Activated naive CD4-positive, alpha-beta T cell (primary cell): ENCODE data around the gene RCOR3.
A peak's percentile ranks its signal among the peaks of the same experiment; 100 is the strongest.

Source experiments
- DNase-seq, 4 experiments: peaks; one replicate each; lab custom pipeline; 2025; lab: John Stamatoyannopoulos, UW

RCOR3 gene

DNA sequence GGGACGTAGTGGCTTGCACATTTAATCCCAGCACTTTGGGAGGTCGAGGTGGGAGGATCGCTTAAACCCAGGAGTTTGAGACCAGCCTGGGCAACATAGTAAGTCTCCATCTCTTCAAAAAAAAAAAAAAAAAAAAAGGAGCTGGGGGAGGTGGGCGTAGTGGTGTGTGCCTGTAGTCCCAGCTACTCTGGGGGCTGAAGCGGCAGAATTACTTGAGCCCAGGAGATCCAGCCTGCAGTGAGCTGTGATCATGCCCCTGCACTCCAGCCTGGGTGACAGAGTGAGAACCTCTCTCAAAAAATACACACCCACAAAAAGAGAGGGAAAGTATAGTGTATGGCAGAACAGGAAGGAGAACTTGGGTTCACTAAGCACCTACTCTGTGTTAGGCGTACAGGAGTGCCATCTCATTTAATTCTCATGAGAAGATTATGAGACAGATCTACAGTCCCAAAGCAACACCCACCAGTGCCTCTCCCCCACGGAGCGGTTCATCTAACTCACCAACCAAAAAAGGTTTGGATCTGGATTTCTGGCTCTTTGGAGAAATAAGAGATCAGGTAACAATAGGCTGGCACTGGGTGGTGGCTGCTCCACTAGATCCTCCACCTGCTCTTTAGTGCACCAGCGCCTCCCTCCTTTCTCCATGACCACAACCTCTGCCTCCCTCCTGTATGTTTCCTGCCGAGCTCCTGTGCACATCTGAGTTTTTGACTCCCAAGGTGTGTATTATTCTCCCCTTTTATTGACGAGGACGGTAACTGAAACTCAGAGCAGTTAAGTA, 66.0 kb downstream of the RCOR3 start:
- no peak for DNase-seq

- no peak for DNase-seq
Observed at GRCh38 chr1:211326140-211326527, 67.0 kb downstream of the RCOR3 start.

DNA sequence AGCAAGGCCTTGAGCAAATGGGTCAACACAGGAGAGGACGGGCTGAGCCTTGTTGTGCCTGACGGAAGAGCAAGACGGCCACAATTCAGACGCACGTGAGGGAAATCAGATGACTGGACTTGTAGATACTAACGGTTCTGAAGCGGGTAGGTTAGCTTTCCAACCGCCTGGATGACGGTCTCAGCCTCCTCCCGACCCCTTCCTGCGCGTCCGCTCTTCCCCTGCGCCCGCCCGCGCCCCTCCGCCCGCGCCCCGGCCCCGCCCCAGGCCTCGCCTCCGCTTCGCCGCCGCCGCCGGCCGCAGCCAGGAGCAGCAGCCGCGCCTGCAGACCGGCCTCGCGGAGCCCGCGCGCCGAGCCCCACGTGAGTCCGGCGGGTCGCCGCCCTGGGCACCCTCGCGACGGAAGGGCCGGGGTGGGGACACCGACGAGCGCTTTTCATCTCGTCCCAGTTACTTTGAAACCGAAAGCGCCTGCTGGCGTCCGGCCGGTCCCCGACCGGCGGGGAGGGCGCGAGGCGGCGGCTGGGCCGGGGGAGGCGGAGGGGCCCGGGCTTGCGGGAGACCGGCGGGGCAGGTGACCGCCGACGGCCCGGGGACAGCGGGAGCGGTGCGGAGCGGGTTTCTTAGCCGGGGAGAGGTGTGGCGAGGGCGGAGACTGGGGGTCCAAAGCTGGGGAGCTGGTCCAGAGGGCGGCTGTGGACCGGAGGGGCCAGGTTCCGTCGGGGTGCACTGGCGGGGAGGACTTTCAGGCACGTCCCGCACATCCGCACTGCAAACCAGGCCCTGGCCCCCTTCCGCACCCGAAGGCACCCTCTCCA, 67.6 kb downstream of the RCOR3 start, which contains the start of gene TRAF5:
Gene TRAF5 (plus strand): TSS at position 306 of the 818 bp plus-strand sequence. CDS start 26,407 bp downstream, outside the sequence.
- peak in 1 of 4 experiments; percentile 39 for DNase-seq

DNA sequence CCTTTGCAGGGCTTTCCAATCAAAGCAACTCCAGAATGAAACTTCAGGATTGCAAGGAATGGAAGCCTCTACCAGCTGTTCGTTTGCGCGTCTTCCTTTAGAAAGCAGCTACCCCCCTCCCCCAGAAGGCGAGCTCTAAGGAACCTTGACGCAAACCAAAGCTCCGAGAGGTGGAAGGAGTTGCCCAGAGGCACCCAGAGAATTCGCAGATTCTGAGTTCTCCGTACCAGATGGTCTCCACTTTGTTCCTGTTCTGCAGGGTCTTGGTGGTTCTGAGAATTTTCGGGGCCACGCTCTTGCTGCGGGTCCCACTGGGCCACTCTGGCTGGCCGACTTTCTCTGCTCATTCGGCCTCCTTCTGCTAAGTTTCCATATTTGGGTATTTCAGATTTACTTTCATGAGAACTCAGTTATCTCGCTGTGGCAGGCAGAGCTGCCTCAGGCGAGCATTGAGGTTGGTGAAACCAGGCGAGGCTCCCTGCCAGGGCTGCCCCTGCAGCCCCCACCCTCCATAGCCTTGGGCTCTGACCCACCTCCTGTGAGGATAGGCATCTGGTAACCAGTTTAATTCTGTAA, 68.3 kb downstream of the RCOR3 start:
- DNase-seq: peak in 1 of 4 experiments; percentile 14

GRCh38 chr1:211328084-211328694, 69.0 kb downstream of the RCOR3 start:
- DNase-seq: no peak

DNA sequence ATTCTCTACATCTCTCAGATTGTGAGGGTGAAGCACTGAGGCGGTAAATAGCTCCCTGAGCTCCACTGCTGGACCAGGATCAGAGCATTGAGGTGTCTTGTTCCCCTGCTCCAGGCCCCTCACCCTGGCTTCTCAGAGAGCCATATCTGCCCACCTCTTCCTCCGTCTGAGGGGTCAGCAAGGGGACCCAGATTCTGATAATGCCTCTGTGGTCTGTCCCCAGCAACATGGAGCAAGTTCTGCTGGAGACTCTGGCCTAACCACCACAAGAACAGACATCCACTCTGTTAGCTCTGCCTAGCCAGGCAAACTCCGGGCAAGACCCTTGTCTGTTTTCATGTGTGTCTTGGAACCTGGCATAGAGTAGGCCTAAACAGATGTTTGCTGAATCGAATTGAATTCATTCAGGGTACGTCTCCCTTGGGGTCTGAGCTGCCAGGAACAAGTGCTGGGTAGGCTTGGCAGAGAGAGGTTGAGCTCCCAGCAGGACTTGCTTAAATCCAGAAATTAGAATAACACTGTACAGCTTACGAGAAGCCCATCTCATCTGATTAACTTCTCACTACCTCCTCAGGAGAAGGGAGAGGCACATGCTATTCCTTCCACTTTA, 69.8 kb downstream of the RCOR3 start:
- DNase-seq: no peak

DNA sequence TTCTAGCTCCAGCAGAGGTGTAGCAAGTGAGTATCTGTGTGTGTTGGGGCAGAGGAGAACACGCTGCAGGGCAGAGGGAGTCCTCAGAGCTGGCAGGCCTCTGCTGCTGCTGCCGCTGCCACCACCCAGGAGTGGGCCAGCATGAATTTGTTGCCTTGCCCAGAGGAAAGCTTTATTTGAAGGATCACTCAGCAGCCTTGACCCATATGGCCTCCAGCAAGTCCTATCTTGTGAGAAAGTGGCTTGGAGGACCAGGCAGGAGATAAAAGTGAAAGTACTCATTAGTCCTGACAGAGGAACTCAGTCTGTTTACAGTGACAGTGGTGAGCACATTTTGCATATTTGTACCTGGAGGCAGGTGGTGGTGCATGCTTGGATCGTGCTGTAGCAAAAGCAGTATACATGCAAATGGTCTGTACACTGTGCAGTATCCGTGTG, 70.6 kb downstream of the RCOR3 start:
- DNase-seq: no peak

- no peak for DNase-seq
Observed at GRCh38 chr1:211330282-211330936, 71.2 kb downstream of the RCOR3 start.

DNA sequence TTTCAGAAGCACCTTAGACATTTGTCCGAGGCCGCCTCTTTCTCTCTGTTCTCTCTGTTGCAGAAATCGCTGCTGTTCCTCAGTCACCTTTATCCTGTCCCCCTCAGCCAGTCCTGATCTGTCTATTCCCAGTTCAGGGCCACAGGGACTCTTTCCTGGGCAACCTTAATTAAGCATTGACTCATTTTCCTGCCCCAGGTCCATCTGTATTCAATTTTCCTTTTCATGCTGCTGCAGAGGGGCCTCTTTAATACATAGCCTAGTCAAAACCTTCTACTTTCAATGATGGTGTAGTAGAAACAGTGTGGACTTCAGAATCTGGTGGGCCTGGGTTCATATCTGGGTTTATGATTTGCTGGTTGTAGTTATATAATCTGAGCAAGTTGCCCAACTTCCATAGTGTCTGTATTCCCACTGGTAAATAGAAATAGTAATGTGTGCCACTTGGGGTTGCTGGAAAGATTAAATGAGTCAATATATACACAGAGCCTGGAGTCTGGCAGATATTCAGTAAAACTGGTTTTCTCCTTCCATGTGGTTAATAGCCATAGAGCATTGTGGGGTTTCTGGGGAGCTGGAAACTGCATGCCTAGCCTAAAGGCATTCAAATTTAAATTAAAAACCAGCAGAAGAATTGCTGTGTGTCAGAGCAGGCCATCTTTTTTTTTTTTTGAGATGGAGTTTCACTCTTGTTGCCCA, 72.0 kb downstream of the RCOR3 start:
- no peak for DNase-seq

- DNase-seq: no peak
Observed at GRCh38 chr1:211332036-211332616, 73.0 kb downstream of the RCOR3 start.

DNA sequence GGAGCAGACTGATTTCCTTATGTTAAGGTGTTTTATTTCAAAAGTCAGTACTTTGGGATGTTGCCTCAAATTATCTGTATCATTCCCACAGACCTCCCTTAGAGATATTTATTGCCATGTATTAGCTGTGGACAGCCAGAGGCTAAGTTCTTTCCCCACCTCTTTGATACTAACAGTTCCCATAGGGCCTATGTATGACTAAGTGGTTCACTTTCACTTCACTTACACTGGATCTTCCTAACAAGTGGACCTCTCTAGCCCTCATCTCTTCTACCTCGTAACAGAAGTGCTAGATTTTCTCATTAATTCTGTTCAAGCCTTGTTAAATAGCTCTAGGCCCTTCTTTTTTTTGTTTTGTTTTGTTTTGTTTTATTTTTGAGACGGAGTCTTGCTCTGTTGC, 73.7 kb downstream of the RCOR3 start:
- DNase-seq: no peak

- no peak for DNase-seq
Observed at GRCh38 chr1:211333906-211334305, 74.7 kb downstream of the RCOR3 start.

GRCh38 chr1:211334986-211335385, 75.8 kb downstream of the RCOR3 start:
- DNase-seq: no peak

DNA sequence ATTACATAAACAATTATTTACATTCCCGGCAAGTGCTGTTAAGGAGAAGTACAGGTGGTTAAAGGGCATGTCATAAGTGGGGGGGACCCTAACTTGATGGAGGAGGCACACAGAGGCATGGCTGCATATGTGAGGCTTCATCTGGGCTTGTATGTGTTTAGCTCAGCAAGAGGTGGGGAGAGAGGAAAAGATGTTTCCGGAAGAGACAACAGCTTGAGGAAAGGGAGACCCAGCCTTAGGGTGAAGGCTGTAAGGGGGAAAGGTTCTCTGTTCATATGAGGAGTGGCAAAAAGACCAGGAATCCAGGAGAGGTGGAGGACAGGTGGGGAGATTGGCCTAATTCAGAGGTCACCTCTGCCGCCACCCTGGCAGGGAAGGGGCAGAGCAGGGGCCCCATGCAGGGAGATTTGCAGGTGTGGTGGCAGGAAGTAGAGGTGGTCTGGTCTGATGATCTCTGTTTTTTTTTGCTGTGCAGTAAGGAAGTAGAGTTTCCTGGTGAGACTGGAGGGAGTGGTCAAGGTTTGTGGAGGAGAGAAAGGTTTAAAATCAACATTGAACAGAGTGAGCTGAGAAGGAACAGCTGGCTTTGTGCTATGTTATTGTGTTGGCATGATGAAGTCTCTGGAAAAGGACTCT, 76.5 kb downstream of the RCOR3 start:
- DNase-seq: no peak

GRCh38 chr1:211336161-211336560, 77.0 kb downstream of the RCOR3 start:
- no peak for DNase-seq

- no peak for DNase-seq
Observed at GRCh38 chr1:211336775-211337174, 77.6 kb downstream of the RCOR3 start.

- no peak for DNase-seq
Observed at GRCh38 chr1:211337430-211338223, 78.5 kb downstream of the RCOR3 start.

GRCh38 chr1:211338224-211338620, 79.1 kb downstream of the RCOR3 start:
- no peak for DNase-seq

GRCh38 chr1:211339631-211340041, 80.5 kb downstream of the RCOR3 start:
- no peak for DNase-seq
